Hepatocyte (in vitro differentiated cells): Measurements from ENCODE around the gene ULBP2. TPM values are rescaled to one million over a fixed set of nuclear protein-coding genes. Genes with fewer than 3 reads are reported as not detected.
A peak's percentile ranks its signal among the peaks of the same experiment; 100 is the strongest.

Source experiments
- DNase-seq: peaks from one replicate; pipeline ENCODE4 v3.0.0-alpha.2; 2016; ENCODE audit warnings: low spot score
- H2AFZ ChIP-seq: fragments of 200-600 bp; sonication (generic); 2 replicates; pipeline ENCODE4 v1.6.0; 2016; ENCODE audit warnings: antibody characterized with exemption, mild to moderate bottlenecking
- H3K27ac ChIP-seq: fragments of 200-600 bp; sonication (generic); 2 replicates; pipeline ENCODE4 v1.5.1; 2016; ENCODE audit warnings: mild to moderate bottlenecking
- H3K27me3 ChIP-seq: fragments of 200-600 bp; sonication (generic); 2 replicates; pipeline ENCODE4 v1.6.1; 2016
- H3K36me3 ChIP-seq: fragments of 200-600 bp; sonication (generic); replicated peaks from 2 replicates; pipeline ENCODE4 v1.5.1; 2016; ENCODE audit warnings: low read depth; ENCODE audit not compliant: insufficient read depth
- H3K4me1 ChIP-seq: fragments of 200-600 bp; sonication (generic); 2 replicates; pipeline ENCODE4 v1.5.1; 2016; ENCODE audit warnings: mild to moderate bottlenecking, moderate library complexity; ENCODE audit not compliant: insufficient read depth
- H3K4me2 ChIP-seq: fragments of 200-600 bp; sonication (generic); 2 replicates; pipeline ENCODE4 v1.6.0; 2016
- H3K4me3 ChIP-seq: fragments of 200-600 bp; sonication (generic); 2 replicates; pipeline ENCODE4 v1.5.1; 2016; ENCODE audit warnings: mild to moderate bottlenecking
- H3K79me2 ChIP-seq: fragments of 200-600 bp; sonication (generic); 2 replicates; pipeline ENCODE4 v1.6.0; 2017; ENCODE audit warnings: mild to moderate bottlenecking
- H3K9me2 ChIP-seq: fragments of 200-600 bp; sonication (generic); replicated peaks from 2 replicates; pipeline ENCODE4 v1.6.0; 2017; ENCODE audit warnings: mild to moderate bottlenecking; ENCODE audit not compliant: insufficient read depth
- H3K9me3 ChIP-seq: fragments of 200-600 bp; sonication (generic); 2 replicates; pipeline ENCODE4 v1.5.1; 2016; ENCODE audit warnings: low read depth, mild to moderate bottlenecking
- H4K20me1 ChIP-seq: fragments of 200-600 bp; sonication (generic); 2 replicates; pipeline ENCODE4 v1.6.0; 2016; ENCODE audit warnings: mild to moderate bottlenecking; ENCODE audit not compliant: insufficient read depth, poor library complexity, severe bottlenecking
- CTCF ChIP-seq: fragments of 200-600 bp; sonication (generic); IDR thresholded peaks from 2 replicates; pipeline ENCODE4 v1.5.1; 2016; ENCODE audit warnings: antibody characterized with exemption, mild to moderate bottlenecking; ENCODE audit not compliant: poor library complexity
- EZH2 ChIP-seq: fragments of 200-600 bp; sonication (generic); IDR thresholded peaks from 2 replicates; pipeline ENCODE4 v1.6.1; 2016; ENCODE audit warnings: antibody characterized with exemption, mild to moderate bottlenecking, borderline replicate concordance
- EZH2phosphoT487 ChIP-seq: fragments of 200-600 bp; sonication (generic); IDR thresholded peaks from one replicate; pipeline ENCODE4 v1.6.1; 2018; ENCODE audit warnings: antibody characterized with exemption, mild to moderate bottlenecking, low read depth, moderate library complexity; ENCODE audit not compliant: unreplicated experiment, severe bottlenecking
- WGBS: methylation state at CpG from one replicate; pipeline ENCODE4 v1.1.6; 2016; ENCODE audit warnings: low lambda C conversion rate; ENCODE audit errors: missing lambda C conversion rate; 5-methylcytosine and 5-hydroxymethylcytosine counted together
- polyA plus RNA-seq: library from polyadenylated mRNA; unstranded; fragments of >200 nt; fragmentation: Nextera tagmentation; extraction: Ambion mirVana; gene quantifications from 2 replicates; pipeline ENCODE4 v1.2.1, GENCODE V29; 2016
- total RNA-seq: library from RNA; depleted of rRNA; stranded (reverse); fragments of >200 nt; gene quantifications from 2 replicates; pipeline ENCODE4 v1.2.3, GENCODE V29; 2014

ULBP2 gene
- total and polyA plus RNA-seq, 2 experiments from 2014 or later, result 0.10 to 0.15 TPM

GRCh38 chr6:149984773-149985172 is 43.0 kb downstream of the ULBP2 start:
- H3K9me3 ChIP-seq, result no peaks in the 10 kb centered on the region
- H3K9me2 ChIP-seq, result no peaks in the 10 kb centered on the region
- no peaks in the 10 kb centered on the region for H3K79me2 ChIP-seq
- TF ChIP-seq EZH2, result no peak
- TF ChIP-seq EZH2phosphoT487, result no peak
- TF ChIP-seq CTCF, result no peak
- H2AFZ ChIP-seq, result no peak overlapping the region
- 61% methylated on average over 5 of the region's 5 CpGs for WGBS
- no peak overlapping the region for H3K27ac ChIP-seq
- DNase-seq, result no peak
- H3K27me3 ChIP-seq, result peaks cover 83% of the 10 kb centered on the region
- no peaks in the 10 kb centered on the region for H3K36me3 ChIP-seq
- no peaks in the 10 kb centered on the region for H4K20me1 ChIP-seq
- H3K4me3 ChIP-seq, result no peak overlapping the region
- no peak overlapping the region for H3K4me2 ChIP-seq
- H3K4me1 ChIP-seq, result no peaks in the 10 kb centered on the region

- WGBS, result 41% methylated on average over 5 of the region's 5 CpGs
These were observed 43.7 kb downstream of the ULBP2 start for GRCh38 chr6:149985481-149985937.

GRCh38 chr6:149987602-149988107 is 45.8 kb downstream of the ULBP2 start:
- no peak for DNase-seq
- WGBS, result 58% methylated on average over 2 of the region's 2 CpGs

More at GRCh38 chr6:149985481-149985937, 43.7 kb downstream of the ULBP2 start:
- H4K20me1 ChIP-seq, result no peaks in the 10 kb centered on the region
- no peaks in the 10 kb centered on the region for H3K9me3 ChIP-seq
- TF ChIP-seq EZH2, result no peak
- TF ChIP-seq EZH2phosphoT487, result no peak
- no peak for TF ChIP-seq CTCF
- H3K9me2 ChIP-seq, result no peaks in the 10 kb centered on the region
- no peak overlapping the region for H3K4me3 ChIP-seq
- no peak overlapping the region for H3K27ac ChIP-seq
- H2AFZ ChIP-seq, result no peak overlapping the region
- peaks cover 4% of the 10 kb centered on the region for H3K4me1 ChIP-seq
- no peak for DNase-seq
- H3K79me2 ChIP-seq, result no peaks in the 10 kb centered on the region
- H3K4me2 ChIP-seq, result no peak overlapping the region
- H3K27me3 ChIP-seq, result peaks cover 86% of the 10 kb centered on the region
- no peaks in the 10 kb centered on the region for H3K36me3 ChIP-seq

More at GRCh38 chr6:149987602-149988107, 45.8 kb downstream of the ULBP2 start:
- TF ChIP-seq EZH2 (peak; percentile 35), CTCF (no peak), EZH2phosphoT487 (no peak)
- H3K4me1 ChIP-seq, result peaks cover 12% of the 10 kb centered on the region
- no peak overlapping the region for H3K27ac ChIP-seq
- no peaks in the 10 kb centered on the region for H4K20me1 ChIP-seq
- H3K36me3 ChIP-seq, result no peaks in the 10 kb centered on the region
- H3K27me3 ChIP-seq, result peaks cover 88% of the 10 kb centered on the region
- H3K9me2 ChIP-seq, result no peaks in the 10 kb centered on the region
- no peak overlapping the region for H3K4me3 ChIP-seq
- H3K9me3 ChIP-seq, result no peaks in the 10 kb centered on the region
- H3K79me2 ChIP-seq, result no peaks in the 10 kb centered on the region
- H3K4me2 ChIP-seq, result no peak overlapping the region
- H2AFZ ChIP-seq, result no peak overlapping the region
